ENCODE data around the gene COL2A1. TPM values are rescaled to one million over a fixed set of nuclear protein-coding genes. Genes with fewer than 3 reads are reported as not detected.

The COL2A1 gene
- total RNA-seq, 2 experiments from 2014 or later, result not detected

- no peaks in the 10 kb centered on the region for H3K9me3 ChIP-seq (ENCODE audit: control insufficient read depth in 1 of 2, insufficient read depth in 1 of 2, low read length in 2 of 2)
- no peak for ATAC-seq (ENCODE audit: poor library complexity)
- Mint-ChIP-seq H3K36me3 (ENCODE audit: low read depth) (no peaks in the 10 kb centered on the region), H3K4me1 (ENCODE audit: low read depth) (peaks cover 18% of the 10 kb centered on the region), H3K27ac (no peak overlapping the region), H3K9me3 (no peaks in the 10 kb centered on the region), H3K27me3 (peaks cover 3% of the 10 kb centered on the region), H3K4me3 (no peak overlapping the region)
- H3K4me1 ChIP-seq (ENCODE audit: insufficient read depth, low read length), result peaks cover 28% of the 10 kb centered on the region
- intact Hi-C loops (cut with DNase I, micrococcal nuclease), result no loop called here
- no peak for DNase-seq
- no peaks in the 10 kb centered on the region for H3K27me3 ChIP-seq (ENCODE audit: control insufficient read depth in 1 of 2, insufficient read depth in 2 of 2, low read length in 2 of 2)
- ChIA-PET POLR2A (interaction anchor here (0.6 kb wide), 1 partner anchor 63 kb away, joined by 3 read pairs; no protein-coding TSS in a partner anchor), CTCF (no interaction called here)
- H3K4me3 ChIP-seq (ENCODE audit: low read length), result no peak overlapping the region
- TF ChIP-seq, protein P1, sequence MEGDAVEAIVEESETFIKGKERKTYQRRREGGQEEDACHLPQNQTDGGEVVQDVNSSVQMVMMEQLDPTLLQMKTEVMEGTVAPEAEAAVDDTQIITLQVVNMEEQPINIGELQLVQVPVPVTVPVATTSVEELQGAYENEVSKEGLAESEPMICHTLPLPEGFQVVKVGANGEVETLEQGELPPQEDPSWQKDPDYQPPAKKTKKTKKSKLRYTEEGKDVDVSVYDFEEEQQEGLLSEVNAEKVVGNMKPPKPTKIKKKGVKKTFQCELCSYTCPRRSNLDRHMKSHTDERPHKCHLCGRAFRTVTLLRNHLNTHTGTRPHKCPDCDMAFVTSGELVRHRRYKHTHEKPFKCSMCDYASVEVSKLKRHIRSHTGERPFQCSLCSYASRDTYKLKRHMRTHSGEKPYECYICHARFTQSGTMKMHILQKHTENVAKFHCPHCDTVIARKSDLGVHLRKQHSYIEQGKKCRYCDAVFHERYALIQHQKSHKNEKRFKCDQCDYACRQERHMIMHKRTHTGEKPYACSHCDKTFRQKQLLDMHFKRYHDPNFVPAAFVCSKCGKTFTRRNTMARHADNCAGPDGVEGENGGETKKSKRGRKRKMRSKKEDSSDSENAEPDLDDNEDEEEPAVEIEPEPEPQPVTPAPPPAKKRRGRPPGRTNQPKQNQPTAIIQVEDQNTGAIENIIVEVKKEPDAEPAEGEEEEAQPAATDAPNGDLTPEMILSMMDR (IDR thresholded peaks at IDR 0.05), result no peak
- no peak overlapping the region for H3K27ac ChIP-seq (ENCODE audit: low read depth in 1 of 2, low read length in 2 of 2)
- H3K36me3 ChIP-seq (ENCODE audit: insufficient read depth, low read length), result no peaks in the 10 kb centered on the region
Measured at GRCh38 chr12:47988073-47989022, 15.9 kb downstream of the COL2A1 start.

DNA sequence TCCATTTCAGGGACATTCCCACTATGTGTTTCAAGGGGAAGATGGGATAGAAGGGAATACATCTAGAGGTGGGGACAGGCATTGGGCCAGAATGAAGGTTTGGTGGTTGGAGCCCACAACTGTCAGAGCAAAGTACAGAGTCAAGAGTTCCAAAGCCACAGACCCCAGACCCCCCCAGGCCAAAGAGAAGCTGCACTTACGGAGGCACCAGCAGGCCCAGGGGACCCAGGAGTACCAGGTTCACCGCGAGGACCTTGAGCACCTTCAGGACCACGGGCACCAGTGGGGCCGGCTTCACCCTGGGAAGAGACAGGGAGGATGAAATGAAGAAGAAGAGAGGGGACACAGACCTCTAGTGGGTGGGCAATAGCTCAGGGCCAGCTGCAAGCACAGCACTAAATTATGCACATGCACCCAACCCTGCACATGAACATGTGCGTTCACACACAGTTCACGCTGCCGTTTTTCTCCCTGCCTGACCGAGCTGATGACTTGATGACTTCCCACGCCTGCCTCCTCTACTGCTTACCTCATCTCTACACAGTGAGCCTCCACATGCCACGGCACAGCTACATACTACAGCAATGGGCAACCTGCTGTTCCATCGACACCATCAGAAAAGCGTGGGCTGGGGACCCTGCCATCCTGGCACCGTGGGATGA lies 16.7 kb downstream of the COL2A1 start:
- Histone ChIP-seq H3K27me3 (ENCODE audit: control insufficient read depth in 1 of 2, insufficient read depth in 2 of 2, low read length in 2 of 2) (no peaks in the 10 kb centered on the region), H3K9me3 (ENCODE audit: control insufficient read depth in 1 of 2, insufficient read depth in 1 of 2, low read length in 2 of 2) (no peaks in the 10 kb centered on the region), H3K4me1 (ENCODE audit: insufficient read depth, low read length) (peaks cover 28% of the 10 kb centered on the region), H3K4me3 (ENCODE audit: low read length) (no peak overlapping the region), H3K27ac (ENCODE audit: low read depth in 1 of 2, low read length in 2 of 2) (no peak overlapping the region), H3K36me3 (ENCODE audit: insufficient read depth, low read length) (no peaks in the 10 kb centered on the region)
- H3K27me3 Mint-ChIP-seq, result peaks cover 3% of the 10 kb centered on the region
- no peak overlapping the region for H3K4me3 Mint-ChIP-seq
- POLR2A ChIA-PET, result interaction anchor here (0.6 kb wide), 1 partner anchor 64 kb away, joined by 3 read pairs; no protein-coding TSS in a partner anchor
- no peaks in the 10 kb centered on the region for H3K36me3 Mint-ChIP-seq (ENCODE audit: low read depth)
- peaks cover 18% of the 10 kb centered on the region for H3K4me1 Mint-ChIP-seq (ENCODE audit: low read depth)
- TF ChIP-seq, protein P1 (IDR thresholded peaks at IDR 0.05), result no peak
- H3K27ac Mint-ChIP-seq, result no peak overlapping the region
- no peaks in the 10 kb centered on the region for H3K9me3 Mint-ChIP-seq
- intact Hi-C loops (cut with DNase I, micrococcal nuclease), result no loop called here
- DNase-seq (no peak), ATAC-seq (ENCODE audit: poor library complexity) (no peak)
- CTCF ChIA-PET, result no interaction called here

- no peaks in the 10 kb centered on the region for H3K9me3 Mint-ChIP-seq
- H3K27me3 Mint-ChIP-seq, result peaks cover 3% of the 10 kb centered on the region
- H3K27ac ChIP-seq (ENCODE audit: low read depth in 1 of 2, low read length in 2 of 2), result no peak overlapping the region
- no peak overlapping the region for H3K4me3 Mint-ChIP-seq
- intact Hi-C loops (cut with DNase I, micrococcal nuclease), result no loop called here
- CTCF ChIA-PET, result no interaction called here
- H3K27ac Mint-ChIP-seq, result no peak overlapping the region
- peaks cover 18% of the 10 kb centered on the region for H3K4me1 Mint-ChIP-seq (ENCODE audit: low read depth)
- no peaks in the 10 kb centered on the region for H3K36me3 Mint-ChIP-seq (ENCODE audit: low read depth)
- ATAC-seq (ENCODE audit: poor library complexity) (no peak), DNase-seq (no peak)
- H3K9me3 ChIP-seq (ENCODE audit: control insufficient read depth in 1 of 2, insufficient read depth in 1 of 2, low read length in 2 of 2), result no peaks in the 10 kb centered on the region
- no peaks in the 10 kb centered on the region for H3K36me3 ChIP-seq (ENCODE audit: insufficient read depth, low read length)
- POLR2A ChIA-PET, result no interaction called here
- H3K4me3 ChIP-seq (ENCODE audit: low read length), result no peak overlapping the region
- no peaks in the 10 kb centered on the region for H3K27me3 ChIP-seq (ENCODE audit: control insufficient read depth in 1 of 2, insufficient read depth in 2 of 2, low read length in 2 of 2)
- TF ChIP-seq, protein P1 (IDR thresholded peaks at IDR 0.05), result no peak
- H3K4me1 ChIP-seq (ENCODE audit: insufficient read depth, low read length), result peaks cover 28% of the 10 kb centered on the region
Measured at GRCh38 chr12:47986832-47987231, 17.4 kb downstream of the COL2A1 start.
